BLaER1 treated with 17β-estradiol and CSF1 and Interleukin-3, amounts not matched to agents 10 nM and 100 nM (cell line): ENCODE data around the gene CA9.
A peak's percentile ranks its signal among the peaks of the same experiment; 100 is the strongest.
"Not testable (repeated sequence)": the region's sequence is repeated elsewhere in the genome, so short reads cannot be mapped to it uniquely, and the experiment has no call there.

Experiments
- H3K27ac ChIP-seq, 11 experiments: shearing (Covaris generic); formaldehyde crosslinking; 2 replicates each; pipeline ENCODE4 v1.8.1; 2022
- H3K27me3 ChIP-seq, 11 experiments: shearing (Covaris generic); formaldehyde crosslinking; 2 replicates each; pipeline ENCODE4 v1.8.1; 2022
- H3K36me3 ChIP-seq, 11 experiments: shearing (Covaris generic); formaldehyde crosslinking; 2 replicates each; pipeline ENCODE4 v1.8.1; 2022
- H3K4me1 ChIP-seq, 10 experiments: shearing (Covaris generic); formaldehyde crosslinking; 2 replicates each; pipeline ENCODE4 v1.8.1; 2022
- H3K4me2 ChIP-seq, 11 experiments: shearing (Covaris generic); formaldehyde crosslinking; 2 replicates each; pipeline ENCODE4 v1.8.1; 2022
- H3K4me3 ChIP-seq, 10 experiments: shearing (Covaris generic); formaldehyde crosslinking; 2 replicates each; pipeline ENCODE4 v1.8.1; 2022
- H3K9ac ChIP-seq, 11 experiments: shearing (Covaris generic); formaldehyde crosslinking; 2 replicates each; pipeline ENCODE4 v1.8.1; 2022
- H3K9me3 ChIP-seq, 11 experiments: shearing (Covaris generic); formaldehyde crosslinking; replicated peaks in 1 of 11; 2 replicates each; pipeline ENCODE4 v1.8.1; 2022
- H4K20me1 ChIP-seq, 11 experiments: shearing (Covaris generic); formaldehyde crosslinking; 2 replicates each; pipeline ENCODE4 v1.8.1; 2022
- Cebpa-rat ChIP-seq, 11 experiments: shearing (Covaris generic); IDR thresholded peaks; 2 replicates each; pipeline ENCODE4 v1.8.1; 2022

CA9 gene

DNA sequence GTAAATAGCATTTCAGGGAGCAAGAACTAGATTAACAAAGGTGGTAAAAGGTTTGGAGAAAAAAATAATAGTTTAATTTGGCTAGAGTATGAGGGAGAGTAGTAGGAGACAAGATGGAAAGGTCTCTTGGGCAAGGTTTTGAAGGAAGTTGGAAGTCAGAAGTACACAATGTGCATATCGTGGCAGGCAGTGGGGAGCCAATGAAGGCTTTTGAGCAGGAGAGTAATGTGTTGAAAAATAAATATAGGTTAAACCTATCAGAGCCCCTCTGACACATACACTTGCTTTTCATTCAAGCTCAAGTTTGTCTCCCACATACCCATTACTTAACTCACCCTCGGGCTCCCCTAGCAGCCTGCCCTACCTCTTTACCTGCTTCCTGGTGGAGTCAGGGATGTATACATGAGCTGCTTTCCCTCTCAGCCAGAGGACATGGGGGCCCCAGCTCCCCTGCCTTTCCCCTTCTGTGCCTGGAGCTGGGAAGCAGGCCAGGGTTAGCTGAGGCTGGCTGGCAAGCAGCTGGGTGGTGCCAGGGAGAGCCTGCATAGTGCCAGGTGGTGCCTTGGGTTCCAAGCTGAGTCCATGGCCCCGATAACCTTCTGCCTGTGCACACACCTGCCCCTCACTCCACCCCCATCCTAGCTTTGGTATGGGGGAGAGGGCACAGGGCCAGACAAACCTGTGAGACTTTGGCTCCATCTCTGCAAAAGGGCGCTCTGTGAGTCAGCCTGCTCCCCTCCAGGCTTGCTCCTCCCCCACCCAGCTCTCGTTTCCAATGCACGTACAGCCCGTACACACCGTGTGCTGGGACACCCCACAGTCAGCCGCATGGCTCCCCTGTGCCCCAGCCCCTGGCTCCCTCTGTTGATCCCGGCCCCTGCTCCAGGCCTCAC lies at the start of gene CA9:
TSS of gene CA9 (plus strand) at position 797 of the 893 bp plus-strand sequence. CDS start at position 829, 32 bp downstream.
- TF ChIP-seq Cebpa-rat (IDR thresholded peaks at IDR 0.05) = no peak
- H3K9me3 ChIP-seq = peaks cover 0 to 1% (median 0%) of the 10 kb centered on the region in 11 experiments; a peak in 1 of 22 replicates
- H3K4me2 ChIP-seq = no peak within 1 kb of the TSS
- no peak within 1 kb of the TSS for H3K9ac ChIP-seq
- H3K4me1 ChIP-seq = peaks cover 0 to 9% (median 7%) of the 10 kb centered on the region in 10 experiments; a peak in 10 of 20 replicates
- H3K36me3 ChIP-seq = no peaks in the 10 kb centered on the region
- H3K27me3 ChIP-seq = peaks cover 25 to 38% (median 35%) of the 10 kb centered on the region in 11 experiments
- no peak within 1 kb of the TSS for H3K27ac ChIP-seq
- H4K20me1 ChIP-seq = no peaks in the 10 kb centered on the region
- no peak within 1 kb of the TSS for H3K4me3 ChIP-seq

DNA sequence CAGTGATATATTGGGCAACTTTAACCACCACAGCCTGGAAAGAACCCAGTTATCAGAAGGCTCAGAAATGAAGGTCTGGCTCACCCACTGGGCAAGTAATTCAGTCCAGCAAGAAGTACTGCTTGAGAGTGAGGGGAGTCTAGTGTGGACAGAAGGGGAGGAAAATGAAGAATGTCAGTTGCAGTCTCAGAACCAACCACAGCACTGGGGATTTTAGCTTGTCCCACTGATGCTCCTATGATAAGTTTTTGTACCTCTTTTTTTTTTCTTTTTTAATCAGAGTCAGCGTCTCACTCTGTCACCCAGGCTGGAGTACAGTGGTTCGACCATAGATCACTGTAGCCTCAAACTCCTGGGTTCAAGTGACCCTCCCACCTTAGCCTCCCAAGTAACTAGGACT lies 46.2 kb upstream of the CA9 start:
- Histone ChIP-seq H3K36me3 (no peaks in the 10 kb centered on the region), H3K4me3 (no peak overlapping the region), H3K4me1 (peaks cover 0 to 70% (median 25%) of the 10 kb centered on the region in 10 experiments; a peak in 17 of 20 replicates), H3K4me2 (peak overlapping the region in 10 of 11 experiments; percentile 5 to 58 (median 38); a peak in 16 of 22 replicates), H3K9ac (peak overlapping the region in 1 of 11 experiments; percentile 16; a peak in 1 of 22 replicates), H3K27me3 (no peaks in the 10 kb centered on the region), H4K20me1 (no peaks in the 10 kb centered on the region), H3K27ac (peak overlapping the region in 2 of 11 experiments; percentile 20 to 21; a peak in 3 of 22 replicates), H3K9me3 (peaks cover 0 to 6% (median 0%) of the 10 kb centered on the region in 11 experiments; a peak in 1 of 22 replicates)
- TF ChIP-seq Cebpa-rat (IDR thresholded peaks at IDR 0.05) = no peak

DNA sequence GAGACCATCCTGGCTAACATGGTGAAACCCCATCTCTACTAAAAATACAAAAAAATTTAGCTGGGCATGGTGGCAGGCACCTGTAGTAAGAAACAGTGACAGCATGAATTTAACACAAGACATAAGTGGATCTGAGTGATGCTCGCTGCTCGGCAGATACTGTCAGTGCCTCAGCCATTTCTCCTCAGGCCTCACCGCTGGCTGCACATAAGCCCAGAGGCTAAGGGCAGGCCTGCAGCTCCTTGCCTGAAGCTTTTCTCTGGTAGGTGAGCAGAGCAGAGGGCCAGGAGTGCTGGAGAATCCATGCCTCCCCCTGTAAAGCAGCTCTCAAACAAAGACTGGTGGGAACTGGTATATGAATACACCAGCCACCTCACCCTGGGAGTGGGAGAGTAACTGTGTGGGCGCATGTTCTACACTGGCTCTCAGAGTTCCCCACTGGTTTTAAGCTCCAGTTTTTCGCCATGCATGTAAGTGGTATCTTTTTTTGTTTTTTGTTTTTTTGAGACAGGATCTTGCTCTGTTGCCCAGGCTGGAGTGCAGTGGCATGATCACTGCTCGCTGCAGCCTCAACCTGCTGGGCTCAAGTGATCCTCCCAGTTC lies 45.2 kb upstream of the CA9 start:
- Histone ChIP-seq H3K27me3 (no peaks in the 10 kb centered on the region), H3K4me3 (no peak overlapping the region), H3K4me2 (peak overlapping the region in 2 of 11 experiments; percentile 41 to 42; a peak in 1 of 22 replicates), H4K20me1 (no peaks in the 10 kb centered on the region), H3K4me1 (peaks cover 2 to 70% (median 22%) of the 10 kb centered on the region in 10 experiments), H3K9me3 (peaks cover 0 to 6% (median 0%) of the 10 kb centered on the region in 11 experiments; a peak in 1 of 22 replicates), H3K27ac (0 out of 22 replicates have a peak overlapping the region, but pooled peaks of 1 of the 11 experiments have one; percentile 20), H3K36me3 (no peaks in the 10 kb centered on the region), H3K9ac (peak overlapping the region in 1 of 11 experiments; percentile 16; a peak in 1 of 22 replicates)
- no peak for TF ChIP-seq Cebpa-rat (IDR thresholded peaks at IDR 0.05)

DNA sequence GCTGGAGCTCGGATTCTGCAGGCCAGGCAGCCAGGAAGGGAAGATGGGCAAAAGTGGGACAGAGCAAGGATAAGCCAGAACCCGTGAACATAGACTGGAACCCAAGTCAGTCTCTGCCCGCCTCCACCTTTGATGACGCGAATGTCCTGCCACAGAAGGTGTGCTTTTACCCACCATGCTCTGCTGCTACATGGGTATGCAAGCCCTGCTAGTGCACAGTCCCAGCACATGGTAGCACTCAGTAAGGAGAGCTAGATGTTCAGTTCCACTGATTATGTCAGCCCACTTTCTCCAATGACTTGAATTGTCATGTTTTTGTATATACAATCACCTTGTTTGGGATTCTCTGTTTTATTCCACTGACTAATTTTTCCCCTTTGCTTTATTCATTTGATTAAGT lies 44.1 kb upstream of the CA9 start:
- H3K27ac ChIP-seq = no peak overlapping the region
- H4K20me1 ChIP-seq = no peaks in the 10 kb centered on the region
- H3K4me2 ChIP-seq = 0 out of 22 replicates have a peak overlapping the region, but pooled peaks of 1 of the 11 experiments have one; percentile 1
- H3K9me3 ChIP-seq = peaks cover 0 to 6% (median 0%) of the 10 kb centered on the region in 11 experiments; a peak in 1 of 22 replicates
- no peak overlapping the region for H3K9ac ChIP-seq
- TF ChIP-seq Cebpa-rat (IDR thresholded peaks at IDR 0.05) = no peak
- H3K4me3 ChIP-seq = no peak overlapping the region
- H3K4me1 ChIP-seq = peaks cover 13 to 77% (median 31%) of the 10 kb centered on the region in 10 experiments
- no peaks in the 10 kb centered on the region for H3K27me3 ChIP-seq
- no peaks in the 10 kb centered on the region for H3K36me3 ChIP-seq

DNA sequence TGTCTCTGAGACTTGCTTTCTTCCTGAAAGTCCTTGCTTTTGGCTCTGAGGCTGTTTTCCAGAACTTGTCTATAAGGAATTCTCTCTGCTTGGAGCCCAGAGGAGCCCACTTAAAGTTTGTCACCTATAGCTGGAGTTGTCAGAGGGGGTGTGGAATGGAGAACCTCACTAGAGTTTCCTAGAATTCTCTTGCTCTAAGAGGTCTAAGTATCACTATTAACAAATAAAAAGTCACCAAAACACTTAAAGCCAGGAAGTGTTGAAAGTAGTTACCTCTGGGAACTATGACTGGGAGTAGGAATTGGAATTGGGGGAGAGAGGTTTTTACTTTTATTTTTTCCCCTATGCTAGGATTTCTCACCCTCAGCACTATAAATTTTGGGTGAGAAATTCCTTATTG lies 38.0 kb upstream of the CA9 start:
- Histone ChIP-seq H3K4me2 (peak overlapping the region; percentile 66 to 96 (median 84)), H3K4me1 (peaks cover 66 to 82% (median 74%) of the 10 kb centered on the region in 10 experiments), H3K9ac (peak overlapping the region in 10 of 11 experiments; percentile 11 to 82 (median 71); a peak in 19 of 22 replicates), H3K36me3 (peaks cover 0 to 6% (median 5%) of the 10 kb centered on the region in 11 experiments; a peak in 8 of 22 replicates), H3K4me3 (peak overlapping the region in 2 of 10 experiments; percentile 11 to 26; a peak in 2 of 20 replicates), H3K27ac (peak overlapping the region; percentile 74 to 93 (median 84)), H3K9me3 (peaks cover 0 to 11% (median 7%) of the 10 kb centered on the region in 11 experiments; a peak in 16 of 22 replicates), H4K20me1 (no peaks in the 10 kb centered on the region), H3K27me3 (no peaks in the 10 kb centered on the region)
- no peak for TF ChIP-seq Cebpa-rat (IDR thresholded peaks at IDR 0.05)

DNA sequence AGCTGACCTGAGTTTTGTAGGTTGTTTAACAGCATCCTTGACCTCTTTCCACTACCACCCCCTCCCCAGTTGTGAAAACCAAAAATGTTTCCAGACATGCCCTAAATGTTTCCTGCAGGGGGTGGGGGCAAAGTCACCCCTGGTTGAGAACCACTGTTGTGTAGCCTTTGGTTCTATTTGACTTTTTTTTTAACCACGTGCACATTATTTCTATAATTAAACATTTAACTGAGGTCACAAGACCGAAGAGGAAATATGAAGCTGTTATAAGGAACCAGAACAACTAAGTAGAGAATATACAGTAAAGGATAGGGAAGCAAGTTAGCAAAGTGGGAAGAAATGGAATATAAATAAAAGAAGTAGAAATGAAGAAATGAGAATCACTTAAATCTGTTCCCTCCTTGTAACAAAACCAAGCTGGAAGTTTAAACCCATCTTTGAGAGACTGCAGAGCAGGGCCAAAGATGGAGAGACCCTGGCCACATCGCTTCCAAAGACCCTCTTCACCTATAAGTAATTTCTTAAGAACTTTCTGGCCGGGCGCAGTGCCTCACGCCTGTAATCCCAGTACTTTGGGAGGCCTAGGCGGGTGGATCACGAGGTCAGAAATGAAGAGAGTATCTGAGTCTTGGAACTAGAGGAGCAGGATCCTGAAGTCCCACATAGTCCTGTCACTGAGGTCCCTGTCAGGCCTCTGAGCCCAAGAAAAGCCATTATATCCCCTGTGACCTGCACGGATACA lies 37.4 kb upstream of the CA9 start:
- TF ChIP-seq Cebpa-rat (IDR thresholded peaks at IDR 0.05) = no peak
- Histone ChIP-seq H3K9ac (peak overlapping the region; percentile 41 to 82 (median 70)), H3K9me3 (peaks cover 0 to 17% (median 13%) of the 10 kb centered on the region in 11 experiments; a peak in 16 of 22 replicates), H3K4me3 (peak overlapping the region in 3 of 10 experiments; percentile 11 to 26 (median 14); a peak in 3 of 20 replicates), H4K20me1 (no peaks in the 10 kb centered on the region), H3K36me3 (peaks cover 0 to 9% (median 7%) of the 10 kb centered on the region in 11 experiments; a peak in 8 of 22 replicates), H3K27me3 (no peaks in the 10 kb centered on the region), H3K27ac (peak overlapping the region; percentile 74 to 93 (median 84)), H3K4me1 (peaks cover 72 to 87% (median 80%) of the 10 kb centered on the region in 10 experiments), H3K4me2 (peak overlapping the region; percentile 66 to 96 (median 84))

DNA sequence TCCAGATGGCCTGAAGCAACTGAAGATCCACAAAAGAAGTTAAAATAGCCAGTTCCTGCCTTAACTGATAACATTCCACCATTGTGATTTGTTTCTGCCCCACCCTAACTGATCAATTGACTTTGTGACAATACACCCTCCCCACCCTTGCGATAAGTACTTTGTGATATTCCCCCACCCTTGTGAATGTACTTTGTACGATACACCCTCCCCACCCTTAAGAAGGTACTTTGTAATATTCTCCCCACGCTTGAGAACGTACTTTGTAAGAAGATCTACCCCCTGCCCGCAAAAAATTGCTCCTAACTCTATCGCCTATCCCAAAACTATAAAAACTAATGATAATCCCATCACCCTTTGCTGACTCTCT lies 36.9 kb upstream of the CA9 start:
- H3K36me3 ChIP-seq, H3K27me3 ChIP-seq, H4K20me1 ChIP-seq: not testable (repeated sequence)
- Histone ChIP-seq H3K27ac (peak overlapping the region; percentile 74 to 93 (median 84)), H3K4me2 (peak overlapping the region; percentile 66 to 96 (median 84)), H3K4me1 (peaks cover 77 to 92% (median 86%) of the 10 kb centered on the region in 10 experiments), H3K4me3 (0 out of 20 replicates have a peak overlapping the region, but pooled peaks of 2 of the 10 experiments have one; percentile 11 to 14), H3K9ac (peak overlapping the region; percentile 41 to 82 (median 70)), H3K9me3 (peaks cover 0 to 22% (median 13%) of the 10 kb centered on the region in 11 experiments; a peak in 16 of 22 replicates)

DNA sequence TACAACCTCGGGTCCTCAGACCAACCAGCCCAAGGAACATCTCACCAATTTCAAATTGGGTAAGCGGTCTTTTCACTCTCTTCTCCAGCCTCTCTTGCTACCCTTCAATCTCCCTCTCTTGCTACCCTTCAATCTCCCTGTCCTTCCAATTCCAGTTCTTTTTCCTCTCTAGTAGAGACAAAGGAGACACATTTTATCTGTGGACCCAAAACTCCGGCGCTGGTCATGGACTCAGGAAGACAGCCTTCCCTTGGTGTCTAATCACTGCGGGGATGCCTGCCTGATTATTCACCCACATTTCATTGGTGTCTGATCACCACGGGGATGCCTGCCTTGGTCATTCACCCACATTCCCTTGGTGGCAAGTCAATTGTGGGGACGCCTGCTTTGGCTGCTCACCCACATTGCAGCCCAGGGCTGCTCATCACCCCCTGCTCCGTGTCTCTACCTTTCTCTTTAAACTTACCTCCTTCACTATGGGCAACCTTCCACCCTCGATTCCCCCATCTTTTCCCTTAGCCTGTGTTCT lies 36.2 kb upstream of the CA9 start:
- 0 out of 22 replicates have a peak overlapping the region, but pooled peaks of 1 of the 11 experiments have one; percentile 53 for H3K9ac ChIP-seq
- H3K27me3 ChIP-seq, H3K4me3 ChIP-seq, H3K36me3 ChIP-seq, H4K20me1 ChIP-seq: not testable (repeated sequence)
- H3K27ac ChIP-seq = peak overlapping the region in 9 of 11 experiments; percentile 76 to 93 (median 84); a peak in 17 of 22 replicates
- peaks cover 0 to 22% (median 13%) of the 10 kb centered on the region in 11 experiments; a peak in 16 of 22 replicates for H3K9me3 ChIP-seq
- peaks cover 84 to 98% (median 92%) of the 10 kb centered on the region in 10 experiments for H3K4me1 ChIP-seq
- peak overlapping the region; percentile 66 to 96 (median 84); a peak in 21 of 22 replicates for H3K4me2 ChIP-seq

DNA sequence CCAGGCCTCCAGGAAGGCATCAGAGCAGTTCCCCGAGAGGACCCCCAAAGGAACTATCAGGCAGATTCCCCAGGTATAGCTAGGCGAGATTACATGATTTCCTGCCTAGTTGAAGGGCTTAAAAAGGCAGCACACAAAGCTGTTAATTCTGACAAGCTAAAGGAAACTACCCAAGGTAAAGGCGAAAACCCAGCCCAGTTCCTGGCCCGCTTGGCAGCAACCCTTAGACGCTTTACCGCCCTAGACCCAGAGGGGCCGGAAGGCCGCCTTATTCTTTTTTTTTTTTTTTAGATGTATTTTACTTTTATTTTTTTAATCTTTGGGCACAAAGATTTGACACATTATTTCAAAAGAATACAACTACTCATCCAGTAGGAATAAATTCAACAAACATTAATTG lies 35.0 kb upstream of the CA9 start:
- not testable (repeated sequence) for H3K36me3 ChIP-seq, H4K20me1 ChIP-seq, H3K4me3 ChIP-seq, H3K27me3 ChIP-seq
- Histone ChIP-seq H3K27ac (peak overlapping the region; percentile 16 to 88 (median 62); a peak in 18 of 22 replicates), H3K4me2 (peak overlapping the region; percentile 34 to 89 (median 70); a peak in 21 of 22 replicates), H3K4me1 (peaks cover 94 to 100% (median 99%) of the 10 kb centered on the region in 10 experiments), H3K9me3 (peaks cover 0 to 22% (median 13%) of the 10 kb centered on the region in 11 experiments; a peak in 16 of 22 replicates), H3K9ac (peak overlapping the region in 8 of 11 experiments; percentile 27 to 60 (median 46); a peak in 10 of 22 replicates)

DNA sequence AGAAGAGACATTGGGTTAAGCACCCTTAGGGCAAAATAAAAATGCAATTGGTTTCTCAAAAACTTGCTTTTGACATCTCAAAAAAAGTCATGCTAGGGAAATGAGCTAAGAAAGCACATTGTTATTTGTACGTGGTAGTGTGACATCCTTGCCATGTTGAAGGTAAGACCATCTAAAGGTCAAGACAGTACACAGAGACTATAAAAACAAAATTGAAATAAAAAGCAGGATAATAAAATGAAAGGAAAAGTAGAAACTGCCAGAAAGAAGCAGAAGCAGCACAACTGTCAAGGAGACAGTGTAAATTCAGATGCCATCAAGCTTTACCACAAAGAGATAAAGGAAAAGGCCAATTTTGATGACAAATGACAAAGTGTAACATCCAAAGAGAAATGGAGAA lies 34.5 kb upstream of the CA9 start:
- peaks cover 94 to 100% (median 99%) of the 10 kb centered on the region in 10 experiments for H3K4me1 ChIP-seq
- H4K20me1 ChIP-seq, H3K4me3 ChIP-seq, H3K27me3 ChIP-seq, H3K36me3 ChIP-seq: not testable (repeated sequence)
- peaks cover 0 to 22% (median 13%) of the 10 kb centered on the region in 11 experiments; a peak in 16 of 22 replicates for H3K9me3 ChIP-seq
- peak overlapping the region; percentile 34 to 89 (median 70) for H3K4me2 ChIP-seq
- H3K27ac ChIP-seq = peak overlapping the region in 10 of 11 experiments; percentile 16 to 88 (median 69); a peak in 18 of 22 replicates
- peak overlapping the region in 5 of 11 experiments; percentile 1 to 53 (median 43); a peak in 7 of 22 replicates for H3K9ac ChIP-seq
